Fibroblast of peridontal ligament (primary cell): ENCODE results near the gene CD40.
A peak's percentile ranks its signal among the peaks of the same experiment; 100 is the strongest.

Experiments used
- DNase-seq: peaks from one replicate; pipeline ENCODE4 v3.0.0-alpha.2; 2010; ENCODE audit errors: extremely low read depth

CD40 gene

GRCh38 chr20:46122516-46123481 lies 4.7 kb downstream of the CD40 start:
- DNase-seq = no peak

- no peak for DNase-seq
Observed at GRCh38 chr20:46123482-46124245, 5.5 kb downstream of the CD40 start.

- no peak for DNase-seq
Observed at GRCh38 chr20:46126440-46127056, 8.4 kb downstream of the CD40 start.

- no peak for DNase-seq
Observed at GRCh38 chr20:46127396-46128010, 9.4 kb downstream of the CD40 start.

GRCh38 chr20:46128310-46129151 lies 10.4 kb downstream of the CD40 start:
- no peak for DNase-seq

GRCh38 chr20:46129955-46130481 lies 11.9 kb downstream of the CD40 start:
- no peak for DNase-seq

- no peak for DNase-seq
Observed at GRCh38 chr20:46130534-46130933, 12.4 kb downstream of the CD40 start.

GRCh38 chr20:46131396-46131795 lies 13.3 kb downstream of the CD40 start:
- peak; percentile 77 for DNase-seq

- peak; percentile 50 for DNase-seq
Observed at GRCh38 chr20:46132705-46133120, 14.6 kb downstream of the CD40 start.

- DNase-seq = no peak
Observed at GRCh38 chr20:46133886-46134654, 16.0 kb downstream of the CD40 start.

GRCh38 chr20:46134716-46135115 lies 16.6 kb downstream of the CD40 start:
- no peak for DNase-seq

GRCh38 chr20:46135856-46136633 lies 17.9 kb downstream of the CD40 start:
- DNase-seq = no peak

GRCh38 chr20:46137816-46138215 lies 19.7 kb downstream of the CD40 start:
- DNase-seq = no peak

- DNase-seq = no peak
Observed at GRCh38 chr20:46139266-46139889, 21.3 kb downstream of the CD40 start.

GRCh38 chr20:46139908-46140482 lies 21.9 kb downstream of the CD40 start:
- no peak for DNase-seq

- no peak for DNase-seq
Observed at GRCh38 chr20:46142124-46142523, 24.0 kb downstream of the CD40 start.

GRCh38 chr20:46144432-46145025 lies 26.4 kb downstream of the CD40 start:
- no peak for DNase-seq

GRCh38 chr20:46145713-46146112 lies 27.6 kb downstream of the CD40 start:
- DNase-seq = no peak
